Ovary (tissue), 9 donors: ENCODE measurements around the gene SHMT2. TPM values are rescaled to one million over a fixed set of nuclear protein-coding genes. Genes with fewer than 3 reads are reported as not detected.

Source experiments
- DNase-seq, 5 donors: peaks; one replicate each; pipeline ENCODE4 v3.0.0-alpha.2; 2019 to 2020
- H3K27ac ChIP-seq, 2 donors: fragments of 200-600 bp; one replicate each; pipeline versions ENCODE4 v1.5.1 to v1.8.0; 2019 to 2022
- H3K27me3 ChIP-seq: fragments of 200-600 bp; one replicate; pipeline ENCODE4 v1.8.0; 2022
- H3K36me3 ChIP-seq: fragments of 200-600 bp; sonication (generic); one replicate; pipeline ENCODE4 v1.5.1; 2019
- H3K4me1 ChIP-seq: one replicate; pipeline ENCODE4 v1.8.1; 2013; ENCODE audit warnings: mild to moderate bottlenecking, moderate library complexity; ENCODE audit not compliant: insufficient read depth
- H3K4me3 ChIP-seq: fragments of 200-600 bp; sonication (generic); one replicate; pipeline ENCODE4 v1.5.1; 2017
- H3K9me3 ChIP-seq, 2 donors: fragments of 200-600 bp in 1 of 2; sonication (generic) in 1 of 2; one replicate each; pipeline versions ENCODE4 v1.5.1 to v1.8.1; 2013 to 2019; ENCODE audit warnings: mild to moderate bottlenecking in 1 of 2, moderate library complexity in 1 of 2
- CTCF ChIP-seq, 3 donors: fragments of 450-650 bp in 2 of 3; fragments of 200-600 bp in 1 of 3; IDR thresholded peaks; one replicate each; pipeline versions ENCODE4 v1.5.1 to v1.8.0; 2016 to 2022; ENCODE audit warnings: antibody characterized with exemption in 3 of 3, mild to moderate bottlenecking in 1 of 3
- EP300 ChIP-seq: sonication (generic); formaldehyde crosslinking; IDR thresholded peaks from one replicate; pipeline ENCODE4 v1.6.1; 2017; ENCODE audit warnings: antibody characterized with exemption
- POLR2A ChIP-seq: fragments of 450-650 bp; IDR thresholded peaks from one replicate; pipeline ENCODE4 v1.6.1; 2017; ENCODE audit warnings: antibody characterized with exemption, mild to moderate bottlenecking, moderate library complexity
- WGBS, 3 donors: extraction: QIAGEN DNeasy Blood & Tissue Kit in 1 of 3; methylation state at CpG; one replicate each; pipeline versions ENCODE4 v1.1.5 to v1.1.7; 2013 to 2017; 5-methylcytosine and 5-hydroxymethylcytosine counted together
- intact Hi-C, 4 donors: fragments of 100-400 bp; cut with DNase I; formaldehyde crosslinking; loops; one replicate each; pipeline versions ENCODE4 v1.11.0 to v1.15.1; 2022 to 2023
- polyA plus RNA-seq, 2 donors: library from polyadenylated mRNA; stranded (reverse); fragments of 200-250 nt in 1 of 2; fragments of 350-450 nt in 1 of 2; fragmentation: Illumina TruSeq in 1 of 2; extraction: RNeasy Lipid Tissue Mini Kit (QIAGEN cat#74804) in 1 of 2; gene quantifications; one replicate each; pipeline ENCODE4 v1.2.3, GENCODE V29; 2013 to 2014
- total RNA-seq, 7 donors: library from RNA; depleted of rRNA in 2 of 7; stranded (reverse); fragments of >200 nt in 2 of 7; fragmentation: NEBNext Ultra II Directional in 3 of 7; extraction: Animal tissue kit (Norgen Biotek cat#: 25700) in 3 of 7; gene quantifications; one replicate each; pipeline versions ENCODE4 v1.1.0 to v1.2.4, GENCODE V29; 2016 to 2023
- donor health status: DM: no; HTN: no; CAD: no; lungs with moderate emphysema.
- donor health status: DM: no; HTN: no; CAD: no.
- donor health status: Bipolar disorder and iron deficiency.
- donor health status: DM: yes; HTN: yes; CAD: no.
- donor health status: DM: no; HTN: no; CAD: no.
- donor health status: DM: yes; HTN: yes; CAD: no.

Gene SHMT2
- total and polyA plus RNA-seq, 9 donors, result 23.0 to 185 (median 42.0) TPM

GRCh38 chr12:57261428-57261865 is 31.9 kb downstream of the SHMT2 start:
- no peaks in the 10 kb centered on the region for H3K27me3 ChIP-seq

GRCh38 chr12:57262126-57262822 is 32.8 kb downstream of the SHMT2 start:
- no peak overlapping the region for H3K27ac ChIP-seq
- no peak for DNase-seq
- H3K9me3 ChIP-seq, result no peaks in the 10 kb centered on the region
- H3K36me3 ChIP-seq, result no peaks in the 10 kb centered on the region
- intact Hi-C loops, result loop anchor here in 3 of 4 donors (5.0 kb wide), 1 partner anchor 190 kb away; no protein-coding TSS in a partner anchor
- no peaks in the 10 kb centered on the region for H3K4me1 ChIP-seq
- no peaks in the 10 kb centered on the region for H3K27me3 ChIP-seq
- 81 to 87% (median 82%) methylated on average over 3 of the region's 3 CpGs for WGBS, 3 donors
- TF ChIP-seq POLR2A (no peak), EP300 (no peak), CTCF (IDR thresholded peaks at IDR 0.05) (no peak)
- no peak overlapping the region for H3K4me3 ChIP-seq

More at GRCh38 chr12:57261428-57261865, 31.9 kb downstream of the SHMT2 start:
- H3K4me3 ChIP-seq, result no peak overlapping the region
- no peak for DNase-seq
- no peaks in the 10 kb centered on the region for H3K4me1 ChIP-seq
- TF ChIP-seq POLR2A (no peak), CTCF (IDR thresholded peaks at IDR 0.05) (no peak), EP300 (no peak)
- 44 to 55% (median 53%) methylated on average over 2 of the region's 2 CpGs for WGBS, 3 donors
- H3K9me3 ChIP-seq, result no peaks in the 10 kb centered on the region
- no peak overlapping the region for H3K27ac ChIP-seq
- intact Hi-C loops, result loop anchor here in 3 of 4 donors (5.0 kb wide), 1 partner anchor 191 kb away; no protein-coding TSS in a partner anchor
- no peaks in the 10 kb centered on the region for H3K36me3 ChIP-seq

- no peak overlapping the region for H3K4me3 ChIP-seq
- no peak for DNase-seq
- H3K27me3 ChIP-seq, result no peaks in the 10 kb centered on the region
- no peaks in the 10 kb centered on the region for H3K4me1 ChIP-seq
- intact Hi-C loops, result loop anchor here in 3 of 4 donors (5.0 kb wide), 1 partner anchor 189 kb away; no protein-coding TSS in a partner anchor
- H3K36me3 ChIP-seq, result no peaks in the 10 kb centered on the region
- WGBS, 3 donors, result 93 to 95% (median 93%) methylated on average over 2 of the region's 2 CpGs
- H3K27ac ChIP-seq, result no peak overlapping the region
- H3K9me3 ChIP-seq, result no peaks in the 10 kb centered on the region
- TF ChIP-seq CTCF (IDR thresholded peaks at IDR 0.05), result no peak
- no peak for TF ChIP-seq EP300
- no peak for TF ChIP-seq POLR2A
These were observed 33.6 kb downstream of the SHMT2 start for GRCh38 chr12:57263096-57263495.

GRCh38 chr12:57266681-57267080 is 37.2 kb downstream of the SHMT2 start:
- intact Hi-C loops, result loop anchor here in 2 of 4 donors (2.0 to 5.0 kb wide), 2 partner anchors 171 to 184 kb away; no protein-coding TSS in a partner anchor
- H3K27me3 ChIP-seq, result no peaks in the 10 kb centered on the region
- H3K4me1 ChIP-seq, result no peaks in the 10 kb centered on the region
- no peak for DNase-seq
- H3K36me3 ChIP-seq, result no peaks in the 10 kb centered on the region
- H3K4me3 ChIP-seq, result no peak overlapping the region
- no peak for TF ChIP-seq EP300
- TF ChIP-seq CTCF (IDR thresholded peaks at IDR 0.05), result no peak
- TF ChIP-seq POLR2A, result no peak
- H3K9me3 ChIP-seq, result no peaks in the 10 kb centered on the region
- no peak overlapping the region for H3K27ac ChIP-seq
